ENCODE results near the gene ELMOD1.

DNA sequence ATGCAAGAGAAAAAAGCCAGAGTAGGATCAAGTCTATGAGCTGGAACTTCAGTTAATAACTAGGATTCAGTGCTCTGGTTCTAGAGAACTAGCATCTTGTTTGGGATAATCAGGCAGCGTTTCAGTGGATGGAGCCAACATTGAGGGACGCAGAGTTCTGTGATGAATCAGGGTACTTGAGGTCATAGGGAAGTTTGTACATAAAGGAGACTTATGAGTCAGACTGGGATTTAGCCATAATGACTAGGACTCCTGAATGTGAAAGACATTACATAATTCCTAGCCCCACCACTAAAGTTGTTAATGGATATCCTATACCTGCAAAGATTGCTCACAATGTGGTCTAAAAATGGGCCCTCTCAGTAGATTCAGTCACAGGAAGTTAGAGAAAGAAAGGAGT, 114.1 kb downstream of the ELMOD1 start:
- TF ChIP-seq, protein P1, sequence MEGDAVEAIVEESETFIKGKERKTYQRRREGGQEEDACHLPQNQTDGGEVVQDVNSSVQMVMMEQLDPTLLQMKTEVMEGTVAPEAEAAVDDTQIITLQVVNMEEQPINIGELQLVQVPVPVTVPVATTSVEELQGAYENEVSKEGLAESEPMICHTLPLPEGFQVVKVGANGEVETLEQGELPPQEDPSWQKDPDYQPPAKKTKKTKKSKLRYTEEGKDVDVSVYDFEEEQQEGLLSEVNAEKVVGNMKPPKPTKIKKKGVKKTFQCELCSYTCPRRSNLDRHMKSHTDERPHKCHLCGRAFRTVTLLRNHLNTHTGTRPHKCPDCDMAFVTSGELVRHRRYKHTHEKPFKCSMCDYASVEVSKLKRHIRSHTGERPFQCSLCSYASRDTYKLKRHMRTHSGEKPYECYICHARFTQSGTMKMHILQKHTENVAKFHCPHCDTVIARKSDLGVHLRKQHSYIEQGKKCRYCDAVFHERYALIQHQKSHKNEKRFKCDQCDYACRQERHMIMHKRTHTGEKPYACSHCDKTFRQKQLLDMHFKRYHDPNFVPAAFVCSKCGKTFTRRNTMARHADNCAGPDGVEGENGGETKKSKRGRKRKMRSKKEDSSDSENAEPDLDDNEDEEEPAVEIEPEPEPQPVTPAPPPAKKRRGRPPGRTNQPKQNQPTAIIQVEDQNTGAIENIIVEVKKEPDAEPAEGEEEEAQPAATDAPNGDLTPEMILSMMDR (IDR thresholded peaks at IDR 0.05): no peak
- TF ChIP-seq POLR2A (IDR thresholded peaks at IDR 0.05): no peak
